Nucleus accumbens (tissue), 56 donors: ENCODE data around the gene WNT3.
"Not testable (repeated sequence)": the region's sequence is repeated elsewhere in the genome, so short reads cannot be mapped to it uniquely, and the experiment has no call there.

Source experiments
- DNase-seq, 56 donors: peaks; one replicate each; lab custom pipeline; 2025; lab: John Stamatoyannopoulos, UW

WNT3 gene

DNA sequence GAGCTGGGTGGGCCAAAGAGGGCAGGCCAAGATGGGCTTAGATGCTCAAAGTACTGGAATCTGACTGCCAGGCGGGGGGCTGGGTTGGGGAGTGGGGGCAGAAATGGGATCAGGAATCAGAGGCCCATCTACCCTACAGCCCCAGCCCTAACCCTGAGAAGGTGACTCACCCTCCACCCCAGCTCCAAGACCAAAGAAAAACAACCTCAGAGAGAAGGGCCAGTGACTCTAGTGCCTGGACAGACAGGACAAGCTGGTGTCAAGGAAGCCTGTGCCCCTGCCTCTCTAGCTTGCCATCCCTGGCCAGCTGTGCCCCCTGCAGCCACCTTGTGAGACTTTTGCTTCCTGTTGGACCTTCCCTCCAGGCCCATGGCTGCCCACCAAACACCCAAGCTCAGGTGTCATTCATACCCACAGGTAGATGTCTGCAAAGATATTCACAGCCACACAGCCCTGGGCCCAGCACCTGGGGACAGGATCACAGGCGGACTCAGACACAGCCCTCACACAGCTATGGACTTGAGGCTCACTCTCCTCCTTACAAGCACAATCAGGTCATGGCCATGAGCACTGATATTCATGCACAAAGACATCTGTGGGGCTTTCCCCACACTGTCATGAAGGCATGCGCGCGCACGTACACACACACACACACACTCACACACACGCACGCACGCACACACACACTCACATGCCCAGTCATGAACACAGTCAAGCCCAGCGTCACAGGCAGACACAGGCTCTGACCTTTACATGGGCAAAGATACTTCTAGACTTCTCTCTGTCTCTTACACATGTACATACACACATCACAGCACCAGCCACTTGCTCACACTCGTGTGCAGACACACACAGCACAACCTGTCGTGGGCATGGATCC is 2.8 kb downstream of the WNT3 start:
- DNase-seq: no peak

DNA sequence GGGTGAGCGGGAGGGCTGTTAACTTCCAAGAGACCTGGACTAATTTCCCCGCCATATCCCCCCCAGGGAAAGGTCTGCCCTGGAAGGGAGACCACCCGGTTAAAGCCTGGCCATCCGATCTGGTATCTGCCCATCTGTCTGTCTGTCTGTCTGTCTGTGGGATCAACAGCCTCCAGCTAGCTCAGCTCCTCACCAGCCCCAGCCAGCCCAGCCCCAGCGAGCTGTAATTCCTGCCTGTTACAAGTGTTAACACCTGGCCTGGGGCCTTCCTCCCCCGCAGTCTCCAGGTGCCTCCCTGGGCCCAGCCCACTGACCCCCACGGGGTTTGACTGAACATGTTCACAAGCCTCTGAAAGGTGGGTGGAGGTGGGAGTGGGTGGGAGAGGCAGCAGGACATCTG is 4.0 kb downstream of the WNT3 start:
- peak in 1 of 56 donors; percentile 9 for DNase-seq

DNA sequence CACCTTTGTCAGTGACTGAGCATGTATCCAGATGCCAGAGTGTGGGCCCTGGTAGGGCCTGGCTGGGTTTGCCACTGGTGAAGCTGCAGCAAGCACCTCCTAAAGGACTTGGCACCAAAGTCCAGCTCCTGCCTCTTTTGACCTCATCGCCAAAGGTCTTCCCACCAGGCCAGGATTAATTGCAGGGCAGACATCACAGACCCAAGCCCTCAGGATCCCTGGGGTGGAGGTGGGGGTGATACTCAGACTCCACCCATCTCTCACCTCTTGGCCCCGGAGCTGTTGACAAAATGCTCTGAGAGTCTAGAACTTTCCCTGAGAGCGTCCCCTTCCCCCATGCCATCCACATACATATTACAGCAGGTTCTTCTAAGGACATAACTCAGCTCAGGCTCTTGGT is 4.6 kb downstream of the WNT3 start:
- DNase-seq: no peak

DNA sequence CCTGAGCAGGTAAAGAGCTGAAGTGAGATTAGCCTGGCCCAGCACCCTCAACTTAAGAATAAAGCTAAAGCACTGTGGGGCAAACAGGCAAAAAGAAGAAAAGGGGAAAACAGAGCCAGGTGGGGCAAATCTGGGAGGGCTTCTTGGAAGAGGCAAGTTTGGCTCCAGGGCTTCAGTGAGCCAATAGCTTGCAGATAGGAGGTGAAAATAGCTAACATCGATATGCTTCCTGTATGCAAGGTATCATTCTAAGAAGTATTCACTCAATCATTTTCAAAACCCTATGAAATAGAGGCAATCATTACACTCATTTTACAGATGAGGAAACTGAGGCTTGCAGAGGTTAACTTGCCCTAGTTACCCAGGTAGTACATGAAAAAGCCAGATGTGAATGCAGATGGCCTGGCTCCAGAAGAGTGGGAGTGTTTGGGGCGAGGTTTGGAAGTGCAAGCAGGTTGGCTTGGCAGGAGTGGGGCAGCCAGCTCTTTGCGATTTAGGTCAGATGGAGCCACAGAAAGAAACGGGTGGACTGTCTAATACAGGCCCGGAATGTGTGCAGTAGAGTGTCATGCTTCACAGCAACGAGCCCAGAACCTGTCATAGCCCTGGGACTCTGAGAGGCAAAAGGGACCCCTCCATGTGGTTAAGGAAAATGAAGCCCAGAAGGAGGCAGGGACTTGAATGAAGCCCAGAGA is 5.7 kb downstream of the WNT3 start:
- DNase-seq: no peak

DNA sequence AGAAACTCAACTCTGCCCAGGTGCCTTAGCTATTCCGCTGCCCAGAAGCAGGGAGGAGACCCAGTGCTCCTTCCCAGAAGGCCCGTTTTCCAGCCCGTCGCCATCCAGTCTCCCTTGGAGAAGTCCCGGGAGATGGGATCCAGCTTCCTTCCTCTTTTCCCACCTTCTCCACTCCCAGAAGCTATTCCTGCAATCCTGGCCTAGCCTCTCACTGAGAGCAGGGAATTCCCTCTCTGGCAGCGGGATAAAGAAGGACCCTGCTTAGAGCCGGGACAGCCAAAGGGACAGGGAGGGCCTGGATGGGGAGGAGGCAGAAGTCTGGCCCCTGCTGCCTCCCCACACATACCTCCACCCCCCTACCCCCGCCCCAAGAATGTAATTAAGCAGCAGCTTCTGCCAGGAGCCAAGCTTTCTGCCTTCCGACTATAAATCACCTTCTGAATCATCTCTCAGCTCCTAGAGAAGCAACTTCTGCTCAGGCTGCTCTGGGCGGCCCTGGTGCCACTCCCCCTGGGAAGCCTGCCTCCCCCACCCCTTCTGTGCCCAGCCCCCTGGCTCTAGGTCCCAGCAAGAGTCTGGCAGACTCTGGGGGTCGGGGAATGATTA is 6.4 kb downstream of the WNT3 start:
- DNase-seq: peak in 2 of 56 donors; percentile 4 to 21

DNA sequence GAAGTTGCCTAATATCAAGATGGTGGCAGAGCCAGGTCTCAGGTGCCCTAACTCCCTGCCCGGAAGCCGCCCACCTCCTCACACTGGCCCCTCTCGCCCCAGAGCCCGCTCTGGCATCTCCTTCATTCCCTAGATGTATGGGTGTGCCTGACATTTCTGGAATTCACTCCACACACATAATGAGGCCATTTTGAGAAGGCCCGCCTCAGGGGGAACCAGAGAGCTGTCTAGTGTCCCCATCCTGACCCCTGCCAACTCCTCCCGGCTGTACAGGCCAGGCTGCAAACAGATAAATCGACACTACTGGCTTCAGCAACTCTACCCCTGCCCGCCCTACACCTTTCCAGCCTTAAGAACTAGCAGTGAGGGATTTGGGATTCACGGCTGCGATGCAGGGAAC is 7.7 kb downstream of the WNT3 start:
- DNase-seq: no peak

DNA sequence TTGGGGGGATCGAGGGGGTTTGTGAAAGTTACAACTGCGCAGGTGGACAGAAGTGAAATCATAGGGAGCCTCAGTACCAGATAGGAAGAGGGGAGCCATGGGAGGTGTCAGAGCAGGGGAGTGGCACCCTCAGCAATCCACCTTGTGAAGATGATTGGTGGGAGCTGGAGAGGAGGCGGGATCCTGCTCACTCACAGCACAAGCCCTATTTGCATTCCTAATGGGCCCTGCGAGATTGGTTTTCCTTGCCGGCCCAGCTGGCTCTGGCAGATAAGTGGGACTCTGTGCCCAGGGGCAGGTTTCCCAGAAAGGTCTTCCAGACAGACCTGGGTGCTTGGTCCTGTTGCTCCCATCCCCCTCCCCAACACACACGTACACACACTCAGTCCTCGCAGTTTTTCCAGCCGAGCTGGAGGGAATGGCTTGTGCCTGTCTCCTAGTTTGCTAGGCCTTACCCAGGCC is 9.4 kb downstream of the WNT3 start:
- no peak for DNase-seq

DNA sequence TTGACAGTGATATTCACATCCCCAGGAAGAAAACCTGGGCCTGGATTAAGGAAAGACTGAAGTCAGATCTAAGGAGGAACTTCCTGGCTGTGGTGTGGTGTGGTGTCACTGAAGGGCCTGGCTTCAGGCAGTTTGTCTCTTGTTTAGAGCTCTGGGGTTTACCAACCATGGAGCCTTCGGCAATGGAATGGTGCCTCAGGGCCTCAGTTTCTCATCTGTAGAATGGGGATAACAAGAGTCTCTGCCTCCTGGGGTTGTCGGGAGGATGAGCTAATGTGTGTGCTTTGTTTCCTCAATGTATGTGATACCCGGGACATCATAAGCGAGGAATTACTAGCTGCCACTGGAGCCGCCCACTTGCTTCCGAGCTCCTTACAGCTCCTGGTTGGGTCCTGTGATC is 12.7 kb downstream of the WNT3 start:
- no peak for DNase-seq

DNA sequence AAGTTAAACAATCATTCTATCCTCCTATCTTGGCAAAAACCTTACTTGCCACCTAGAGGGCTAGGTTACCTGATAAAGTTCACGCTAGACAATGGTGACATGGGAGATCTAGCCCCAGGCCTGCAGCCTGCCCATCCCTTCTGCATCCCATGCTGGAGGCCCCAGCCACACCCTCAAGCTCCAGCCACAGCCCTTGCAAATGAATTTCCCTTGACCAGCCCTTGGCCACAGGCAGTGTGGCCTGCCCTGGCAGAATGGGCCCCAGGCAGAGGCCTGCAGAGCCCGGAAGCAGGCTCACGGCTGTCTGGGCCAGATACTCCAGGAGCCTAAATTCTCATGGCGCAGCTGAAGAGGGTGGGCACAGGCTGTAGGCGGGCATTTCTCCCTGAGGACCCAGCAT is 14.9 kb downstream of the WNT3 start:
- DNase-seq: no peak

DNA sequence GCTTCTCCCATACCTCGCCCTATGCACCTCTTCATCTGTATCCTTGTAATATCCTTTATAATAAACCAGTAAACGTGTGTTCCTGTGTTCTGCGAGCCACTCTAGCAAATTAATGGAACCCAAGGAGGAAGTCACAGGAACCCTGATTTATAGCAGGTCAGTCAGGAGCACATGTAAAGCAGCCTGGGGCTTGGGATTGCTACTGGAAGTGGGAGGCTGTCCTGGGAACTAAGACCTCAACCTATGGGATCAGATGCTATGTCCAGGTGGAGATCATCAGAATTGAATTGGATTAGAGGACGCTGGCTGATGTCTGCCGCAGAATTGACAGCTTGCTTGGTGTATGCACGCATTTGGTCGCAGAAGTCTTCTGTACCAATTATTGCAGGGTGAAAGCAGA is 15.7 kb downstream of the WNT3 start:
- DNase-seq: no peak

DNA sequence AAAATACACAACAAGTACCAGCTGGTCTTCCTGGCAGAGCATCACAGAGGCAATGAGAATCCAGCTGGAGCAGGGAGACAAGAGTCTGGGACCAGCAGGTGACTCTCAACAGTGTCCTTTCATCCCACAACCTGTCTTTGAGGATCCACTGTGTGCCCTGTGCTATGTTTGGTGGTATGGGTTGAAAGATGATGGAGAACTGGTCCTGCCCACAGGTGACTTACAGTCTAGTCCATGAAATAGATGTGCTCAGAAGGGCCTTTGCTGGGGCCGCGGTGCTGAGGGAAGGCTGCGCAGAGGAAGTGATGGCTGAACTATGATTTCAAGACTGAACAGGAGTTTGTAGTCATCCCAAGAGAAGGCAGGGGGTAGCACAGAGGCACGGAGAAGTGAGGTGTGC is 17.9 kb downstream of the WNT3 start:
- no peak for DNase-seq

DNA sequence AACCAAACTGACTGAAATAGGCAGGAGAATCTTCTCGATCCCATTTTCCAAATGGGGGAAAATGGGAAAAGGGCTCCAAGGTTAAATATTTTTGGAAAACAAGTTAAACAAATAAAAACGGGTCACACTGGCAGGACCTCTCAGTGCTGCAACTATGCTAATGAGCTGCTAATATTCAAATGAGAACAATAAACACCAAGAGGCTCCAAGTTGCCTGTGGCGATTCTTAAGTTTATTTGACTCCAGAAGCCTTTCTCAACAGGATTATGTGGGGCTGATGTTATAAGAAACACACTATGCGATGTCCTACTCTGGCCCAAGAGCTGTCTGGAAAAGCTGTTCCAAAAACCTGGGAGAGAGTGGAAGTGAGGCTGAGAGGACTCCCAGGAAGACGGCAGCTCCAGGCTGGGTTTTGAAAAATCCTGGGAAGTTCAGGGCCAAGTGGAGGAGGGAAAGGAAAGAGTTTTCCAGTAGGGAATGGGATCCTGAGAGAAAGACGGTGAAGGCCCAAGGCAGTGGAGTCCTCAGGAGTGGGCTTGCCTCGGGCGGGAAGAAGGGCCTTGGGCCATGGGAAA is 21.4 kb downstream of the WNT3 start:
- DNase-seq: no peak

DNA sequence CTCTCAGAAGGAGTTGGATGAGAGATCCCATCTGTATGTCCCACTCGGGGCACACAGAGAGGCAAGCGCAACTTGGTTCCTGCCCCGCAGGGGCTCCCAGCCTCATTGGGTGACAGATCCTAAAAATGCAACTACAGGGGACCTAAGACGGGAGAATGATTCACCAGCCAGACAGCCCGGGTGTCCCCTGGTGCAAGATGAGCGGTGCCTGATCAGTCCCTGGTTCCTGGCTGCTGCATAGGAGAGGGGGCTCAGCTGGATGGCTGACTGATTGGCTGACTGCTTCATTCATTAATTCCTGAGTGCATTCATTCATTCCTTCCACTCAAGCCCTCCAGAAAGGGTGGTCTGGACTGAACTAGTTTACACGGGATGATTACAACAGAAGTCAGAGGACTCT is 22.0 kb downstream of the WNT3 start:
- no peak for DNase-seq

DNA sequence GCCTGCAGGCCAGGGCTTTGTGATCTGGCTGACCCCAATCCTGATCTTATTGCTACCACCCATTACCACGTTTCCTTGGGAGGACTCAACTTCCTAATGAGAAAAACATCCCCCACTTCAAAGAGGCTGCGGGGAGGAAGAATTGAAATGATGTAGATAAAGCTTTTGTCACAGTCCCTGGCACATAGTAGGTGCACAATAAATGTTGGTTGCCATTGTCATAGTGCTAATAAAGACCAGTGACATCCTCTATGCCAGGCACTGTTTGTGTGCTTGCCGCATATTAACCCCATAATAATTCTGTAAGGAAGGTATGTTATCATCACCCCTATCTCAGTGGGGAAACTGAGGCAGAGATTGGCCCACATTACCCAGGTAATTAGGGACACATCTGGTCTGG is 22.4 kb downstream of the WNT3 start:
- DNase-seq: no peak

DNA sequence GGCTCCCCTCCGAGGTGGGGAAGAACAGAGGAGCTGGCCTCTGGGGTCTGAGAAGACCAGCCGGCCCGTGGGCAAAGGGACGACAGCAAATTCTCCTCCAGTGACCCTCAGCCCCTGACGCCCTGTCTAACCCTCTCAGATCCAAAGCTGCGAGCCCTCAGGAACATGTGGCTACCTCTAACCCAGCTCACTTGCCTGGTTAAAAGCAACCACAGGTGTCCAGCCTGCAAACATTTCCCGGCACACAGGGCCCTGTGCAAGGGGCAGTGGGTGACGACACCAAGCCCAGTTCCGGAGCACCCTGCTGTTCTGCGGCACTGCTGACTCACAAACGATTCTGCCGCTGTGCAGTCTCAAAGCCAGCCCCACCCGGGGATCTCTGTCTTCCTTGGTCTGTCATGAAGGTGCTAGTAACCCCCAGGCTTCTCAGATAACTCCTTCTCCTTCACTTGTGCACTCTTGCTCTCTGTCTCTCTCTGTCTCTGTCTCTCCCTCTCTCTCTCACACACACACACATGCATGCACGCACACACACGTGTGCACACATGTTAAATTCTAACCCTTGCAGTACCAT is 23.0 kb downstream of the WNT3 start:
- DNase-seq: no peak

DNA sequence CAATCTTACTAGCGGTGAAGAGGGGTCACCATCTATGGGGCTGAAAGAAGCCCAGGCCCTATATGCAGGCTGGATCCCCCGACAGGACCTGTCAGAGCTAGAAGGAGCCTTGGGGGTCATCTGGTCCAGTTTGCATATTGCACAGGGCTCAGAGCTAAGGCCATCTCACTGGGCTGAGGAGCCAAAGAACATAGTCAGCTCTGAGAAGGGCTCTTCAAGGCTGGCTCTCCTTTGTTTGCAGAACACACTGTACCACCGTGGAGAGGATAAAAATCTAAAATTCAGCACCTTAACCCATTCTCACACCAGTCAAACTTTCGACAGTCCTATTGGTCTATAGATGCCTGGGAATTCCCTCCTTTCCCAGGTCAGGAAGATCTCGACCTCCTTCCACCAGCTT is 24.2 kb downstream of the WNT3 start:
- DNase-seq: no peak

DNA sequence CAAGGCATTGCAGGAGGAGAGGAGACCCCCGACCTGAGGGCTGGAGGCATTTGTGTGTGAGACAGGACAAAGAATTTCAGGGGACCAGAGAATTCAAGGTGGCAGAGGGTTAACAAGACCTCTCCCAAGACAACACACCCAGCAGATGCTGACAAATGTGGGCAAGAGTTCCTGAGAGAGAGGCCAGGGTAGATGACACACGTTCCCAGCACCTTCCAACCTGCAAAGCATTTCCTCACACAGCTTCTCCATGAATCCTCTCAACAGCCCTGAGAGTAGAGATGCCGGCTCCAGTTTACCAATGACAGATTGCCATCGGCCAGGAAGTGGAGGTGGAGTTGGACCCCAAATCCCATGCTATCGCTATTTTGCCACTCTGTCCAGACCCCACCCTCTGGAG is 25.0 kb downstream of the WNT3 start:
- no peak for DNase-seq

DNA sequence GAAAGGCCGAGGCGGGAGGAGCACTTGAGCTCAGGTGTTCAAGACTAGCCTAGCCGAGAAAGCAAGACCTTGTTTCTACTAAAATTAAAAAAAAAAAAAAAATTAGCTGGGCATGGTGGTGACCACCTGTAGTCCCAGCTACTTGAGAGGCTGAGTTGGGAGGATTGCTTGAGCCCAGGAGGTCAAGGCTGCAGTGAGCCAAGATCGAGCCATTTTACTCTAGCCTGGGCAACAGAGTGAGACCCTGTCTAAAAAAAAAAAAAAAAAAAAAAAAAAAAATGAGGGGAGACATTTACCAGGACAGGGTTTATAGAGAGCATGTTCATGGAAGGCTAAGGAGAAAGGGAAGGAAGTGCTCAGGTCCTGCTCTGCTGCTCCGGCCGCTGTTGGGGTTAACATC is 25.5 kb downstream of the WNT3 start:
- not testable (repeated sequence) for DNase-seq

DNA sequence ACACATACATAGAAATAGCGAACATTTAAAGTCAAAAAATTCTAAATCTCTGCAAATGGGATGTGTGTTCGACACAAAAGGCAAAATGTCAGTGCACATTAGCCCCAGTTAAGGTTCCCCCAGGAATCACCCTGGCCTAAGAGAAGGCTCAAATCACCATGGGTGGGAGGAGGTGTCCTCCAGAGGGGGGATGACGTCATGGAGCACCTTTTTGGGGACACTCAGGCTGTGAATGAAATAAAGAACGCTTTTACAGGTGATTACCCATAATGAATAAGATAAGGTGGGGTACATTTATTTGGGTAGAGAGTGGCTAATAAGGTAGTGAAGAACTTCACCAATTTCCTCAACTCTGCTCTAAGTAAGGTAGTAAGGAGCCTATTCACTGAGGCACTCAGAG is 26.4 kb downstream of the WNT3 start:
- DNase-seq: no peak

DNA sequence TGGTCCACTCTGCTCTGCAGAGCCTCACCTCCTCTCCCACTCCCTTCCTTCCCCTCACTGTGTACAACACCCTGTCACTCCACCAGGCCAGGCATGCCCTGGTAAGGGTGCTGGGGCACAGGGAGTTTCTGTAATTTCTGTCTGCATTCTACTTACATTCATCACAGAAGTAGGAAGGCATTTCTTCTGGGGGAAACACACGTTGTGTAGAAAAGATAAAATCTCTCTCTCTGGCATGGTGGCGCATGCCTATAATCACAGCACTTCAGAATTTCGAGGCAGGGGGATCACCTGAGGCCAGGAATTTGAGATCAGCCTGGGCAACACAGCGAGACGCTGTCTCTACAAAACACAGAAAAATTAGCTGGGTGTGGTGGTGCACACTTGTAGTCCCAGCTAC is 27.0 kb downstream of the WNT3 start:
- no peak for DNase-seq

DNA sequence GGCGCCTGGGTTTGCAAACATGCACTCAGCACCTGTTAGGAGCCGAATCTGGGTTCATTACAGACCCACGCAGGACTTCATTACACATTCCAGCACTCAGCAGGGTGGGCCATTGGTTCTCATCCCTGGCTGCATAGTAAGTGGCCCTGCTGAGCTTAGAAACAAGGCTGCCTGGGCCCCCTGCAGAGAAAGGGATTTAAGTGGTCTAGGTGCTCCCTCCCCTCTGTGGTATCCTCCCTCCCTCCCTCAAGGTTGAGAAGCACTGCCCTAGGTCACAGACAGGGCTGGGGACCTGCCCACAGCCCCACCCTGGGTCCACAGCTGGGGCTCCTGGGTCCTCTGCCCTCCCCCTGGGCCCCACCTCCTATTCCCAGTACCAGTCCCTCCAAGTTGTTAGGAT is 28.3 kb downstream of the WNT3 start:
- DNase-seq: no peak
